Omental fat pad (tissue), 4 donors: Measurements from ENCODE around the gene GABRA1. TPM values are rescaled to one million over a fixed set of nuclear protein-coding genes. Genes with fewer than 3 reads are reported as not detected.

Experiments
- ATAC-seq: fragments of 150-250 bp; one replicate; pipeline ENCODE4 v1.9.1; 2016; ENCODE audit warnings: mild to moderate bottlenecking, moderate library complexity; ENCODE audit not compliant: low FRiP score
- DNase-seq: peaks from one replicate; pipeline ENCODE4 v3.0.0-alpha.2; 2019; ENCODE audit warnings: low spot score
- total RNA-seq, 4 donors: library from RNA; depleted of rRNA; stranded (reverse); fragments of >200 nt; gene quantifications; one replicate each; pipeline ENCODE4 v1.1.0, GENCODE V29; 2016
- TF ChIP-seq, protein P1 (sequence below), 3 donors: fragments of 450-650 bp; IDR thresholded peaks; one replicate each; pipeline ENCODE4 v1.5.1; 2016 to 2017; ENCODE audit warnings: antibody characterized with exemption in 3 of 3, mild to moderate bottlenecking in 3 of 3, moderate library complexity in 2 of 3

The GABRA1 gene
- total RNA-seq, 4 donors from 2014 or later, result not detected

DNA sequence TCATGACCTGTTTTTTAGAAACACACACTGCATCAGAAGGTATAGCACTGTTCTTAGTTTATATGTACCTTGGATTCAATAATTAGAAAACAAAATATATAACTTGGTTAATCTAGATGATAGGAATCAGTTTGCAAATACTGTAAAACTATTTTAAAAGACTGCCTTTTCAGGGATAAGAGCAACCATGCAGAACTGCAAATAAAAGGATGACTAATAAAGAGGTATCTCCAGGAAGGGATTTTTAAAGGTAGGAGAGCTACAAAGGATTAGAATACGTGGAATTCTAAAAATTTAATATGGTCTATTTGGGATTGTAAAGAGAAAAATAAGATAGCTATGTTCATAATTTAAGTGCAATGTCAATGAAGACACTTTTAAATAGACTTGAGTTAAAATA, 9.4 kb downstream of the GABRA1 start:
- no peak for DNase-seq
- ATAC-seq, result no peak
- TF ChIP-seq, protein P1, sequence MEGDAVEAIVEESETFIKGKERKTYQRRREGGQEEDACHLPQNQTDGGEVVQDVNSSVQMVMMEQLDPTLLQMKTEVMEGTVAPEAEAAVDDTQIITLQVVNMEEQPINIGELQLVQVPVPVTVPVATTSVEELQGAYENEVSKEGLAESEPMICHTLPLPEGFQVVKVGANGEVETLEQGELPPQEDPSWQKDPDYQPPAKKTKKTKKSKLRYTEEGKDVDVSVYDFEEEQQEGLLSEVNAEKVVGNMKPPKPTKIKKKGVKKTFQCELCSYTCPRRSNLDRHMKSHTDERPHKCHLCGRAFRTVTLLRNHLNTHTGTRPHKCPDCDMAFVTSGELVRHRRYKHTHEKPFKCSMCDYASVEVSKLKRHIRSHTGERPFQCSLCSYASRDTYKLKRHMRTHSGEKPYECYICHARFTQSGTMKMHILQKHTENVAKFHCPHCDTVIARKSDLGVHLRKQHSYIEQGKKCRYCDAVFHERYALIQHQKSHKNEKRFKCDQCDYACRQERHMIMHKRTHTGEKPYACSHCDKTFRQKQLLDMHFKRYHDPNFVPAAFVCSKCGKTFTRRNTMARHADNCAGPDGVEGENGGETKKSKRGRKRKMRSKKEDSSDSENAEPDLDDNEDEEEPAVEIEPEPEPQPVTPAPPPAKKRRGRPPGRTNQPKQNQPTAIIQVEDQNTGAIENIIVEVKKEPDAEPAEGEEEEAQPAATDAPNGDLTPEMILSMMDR (IDR thresholded peaks at IDR 0.05), result no peak

GRCh38 chr5:161863259-161863658, 15.3 kb downstream of the GABRA1 start:
- ATAC-seq, result no peak
- no peak for DNase-seq
- TF ChIP-seq, protein P1 (IDR thresholded peaks at IDR 0.05), result no peak

- no peak for ATAC-seq
- TF ChIP-seq, protein P1 (IDR thresholded peaks at IDR 0.05), result no peak
- DNase-seq, result no peak
Observed at GRCh38 chr5:161863811-161864210, 15.9 kb downstream of the GABRA1 start.

DNA sequence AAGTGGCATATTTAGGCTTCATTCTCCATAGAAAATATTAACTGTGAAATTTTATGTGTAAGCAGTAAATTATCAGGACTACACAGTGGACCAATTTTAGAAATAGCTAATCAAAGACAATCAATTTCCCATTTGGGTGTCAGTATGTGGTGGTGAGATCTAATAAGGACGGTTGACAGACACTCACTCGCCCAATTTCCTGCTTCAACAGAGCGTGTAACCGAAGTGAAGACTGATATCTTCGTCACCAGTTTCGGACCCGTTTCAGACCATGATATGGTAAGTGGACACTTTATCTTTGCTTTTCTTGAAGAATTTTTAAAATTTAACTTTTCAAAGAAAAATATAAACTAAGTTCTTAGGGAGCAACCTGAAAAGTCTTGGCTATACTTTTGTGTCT, 17.6 kb downstream of the GABRA1 start:
- TF ChIP-seq, protein P1 (IDR thresholded peaks at IDR 0.05), result no peak
- no peak for ATAC-seq
- no peak for DNase-seq

- DNase-seq, result no peak
- TF ChIP-seq, protein P1 (IDR thresholded peaks at IDR 0.05), result no peak
- no peak for ATAC-seq
Observed at GRCh38 chr5:161889971-161890370, 42.1 kb downstream of the GABRA1 start.

GRCh38 chr5:161895514-161895913, 47.6 kb downstream of the GABRA1 start:
- DNase-seq (no peak), ATAC-seq (no peak)
- TF ChIP-seq, protein P1 (IDR thresholded peaks at IDR 0.05), result no peak

DNA sequence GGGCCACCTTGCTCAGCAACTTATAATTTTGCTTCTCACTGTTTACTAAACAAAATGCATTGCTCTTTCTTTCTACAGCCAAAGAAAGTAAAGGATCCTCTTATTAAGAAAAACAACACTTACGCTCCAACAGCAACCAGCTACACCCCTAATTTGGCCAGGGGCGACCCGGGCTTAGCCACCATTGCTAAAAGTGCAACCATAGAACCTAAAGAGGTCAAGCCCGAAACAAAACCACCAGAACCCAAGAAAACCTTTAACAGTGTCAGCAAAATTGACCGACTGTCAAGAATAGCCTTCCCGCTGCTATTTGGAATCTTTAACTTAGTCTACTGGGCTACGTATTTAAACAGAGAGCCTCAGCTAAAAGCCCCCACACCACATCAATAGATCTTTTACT, 49.1 kb downstream of the GABRA1 start:
- no peak for ATAC-seq
- TF ChIP-seq, protein P1 (IDR thresholded peaks at IDR 0.05), result no peak
- no peak for DNase-seq
